BJ (cell line): Measurements from ENCODE around the gene SLC22A16. TPM values are rescaled to one million over a fixed set of nuclear protein-coding genes. Genes with fewer than 3 reads are reported as not detected.

ENCODE experiments used
- CTCF ChIA-PET: fragments of 350-600 bp; formaldehyde crosslinking; extraction: SDS; loops from one replicate; lab custom pipeline; 2021; ENCODE audit warnings: antibody characterized with exemption, inconsistent platforms; lab: Yijun Ruan, JAX
- POLR2A ChIA-PET: fragments of 300-600 bp; sonication (Branson Sonifier 250); formaldehyde crosslinking; extraction: SDS; loops from one replicate; lab custom pipeline; 2021; ENCODE audit warnings: antibody characterized with exemption; lab: Charles Lee
- DNase-seq: peaks from one replicate; pipeline ENCODE4 v3.0.0-alpha.2; 2011; ENCODE audit warnings: low read depth
- H3K27me3 ChIP-seq: 2 replicates; pipeline ENCODE4 v1.6.0; 2011; ENCODE audit warnings: low read length; ENCODE audit not compliant: control insufficient read depth, insufficient read depth
- H3K36me3 ChIP-seq: 2 replicates; pipeline ENCODE4 v1.5.1; 2011; ENCODE audit warnings: low read length; ENCODE audit not compliant: control insufficient read depth, insufficient read depth
- H3K4me3 ChIP-seq: 2 replicates; pipeline ENCODE4 v1.5.1; 2011; ENCODE audit warnings: low read depth, mild to moderate bottlenecking, control low read depth, low read length
- CTCF ChIP-seq: IDR thresholded peaks from 2 replicates; pipeline ENCODE4 v1.5.1; 2011; ENCODE audit warnings: low read depth, mild to moderate bottlenecking, control low read depth, inconsistent platforms, low read length, moderate library complexity; ENCODE audit not compliant: insufficient read depth
- polyA minus RNA-seq: library from RNA; depleted of rRNA, polyadenylated mRNA; stranded (reverse); fragments of >200 nt; gene quantifications from 2 replicates; pipeline ENCODE4 v1.2.3, GENCODE V29; 2011; rRNA and poly(A)+ RNA removed
- polyA plus RNA-seq: library from polyadenylated mRNA; depleted of rRNA; stranded (reverse); fragments of >200 nt; gene quantifications from 2 replicates; pipeline ENCODE4 v1.2.3, GENCODE V29; 2011; rRNA removed

Gene SLC22A16
- polyA plus RNA-seq (not detected in 2 replicates), polyA minus RNA-seq (not detected in 2 replicates)

- DNase-seq: no peak
- CTCF ChIA-PET: interaction anchor here (1.1 kb wide), 1 partner anchor 18 kb away, joined by 3 read pairs; no protein-coding TSS in a partner anchor
- H3K27me3 ChIP-seq: peaks cover 20% of the 10 kb centered on the region
- TF ChIP-seq CTCF: no peak
- no peaks in the 10 kb centered on the region for H3K36me3 ChIP-seq
- H3K4me3 ChIP-seq: peak within 1 kb of the TSS; percentile 33
- POLR2A ChIA-PET: interaction anchor here (0.7 kb wide), 1 partner anchor 693 kb away, joined by 7 read pairs; no protein-coding TSS in a partner anchor
These were observed at the start of gene SLC22A16 for GRCh38 chr6:110476046-110476849. Gene SLC22A16 (minus strand): TSS chr6:110476613. CDS start chr6:110476574, 39 bp downstream.

- ChIA-PET POLR2A (no interaction called here), CTCF (interaction anchor here (0.7 to 0.8 kb wide), 2 partner anchors 11 to 354 kb away, joined by 3 read pairs; no protein-coding TSS in a partner anchor)
- H3K36me3 ChIP-seq: no peaks in the 10 kb centered on the region
- H3K27me3 ChIP-seq: no peaks in the 10 kb centered on the region
- H3K4me3 ChIP-seq: no peak overlapping the region
- DNase-seq: no peak
- no peak for TF ChIP-seq CTCF
These were observed 48.6 kb upstream of the SLC22A16 start for GRCh38 chr6:110525001-110525400.

GRCh38 chr6:110524305-110524704 is 47.9 kb upstream of the SLC22A16 start:
- no peak for DNase-seq
- TF ChIP-seq CTCF: no peak
- ChIA-PET CTCF (no interaction called here), POLR2A (no interaction called here)
- H3K27me3 ChIP-seq: no peaks in the 10 kb centered on the region
- H3K4me3 ChIP-seq: no peak overlapping the region
- no peaks in the 10 kb centered on the region for H3K36me3 ChIP-seq

GRCh38 chr6:110523451-110524021 is 47.1 kb upstream of the SLC22A16 start:
- H3K27me3 ChIP-seq: no peaks in the 10 kb centered on the region
- TF ChIP-seq CTCF: no peak
- H3K4me3 ChIP-seq: no peak overlapping the region
- no peak for DNase-seq
- ChIA-PET CTCF (no interaction called here), POLR2A (no interaction called here)
- H3K36me3 ChIP-seq: no peaks in the 10 kb centered on the region

GRCh38 chr6:110522427-110522826 is 46.0 kb upstream of the SLC22A16 start:
- Histone ChIP-seq H3K27me3 (no peaks in the 10 kb centered on the region), H3K36me3 (no peaks in the 10 kb centered on the region), H3K4me3 (no peak overlapping the region)
- TF ChIP-seq CTCF: no peak
- ChIA-PET CTCF (no interaction called here), POLR2A (no interaction called here)
- DNase-seq: no peak
